Right lung (tissue), 10 donors: ENCODE data around the gene EXOC5. TPM values are rescaled to one million over a fixed set of nuclear protein-coding genes. Genes with fewer than 3 reads are reported as not detected.

Source experiments
- DNase-seq, 2 donors: peaks; one replicate each; pipeline ENCODE4 v3.0.0-alpha.2; 2013
- long read RNA-seq, 8 donors: transcript quantifications; one replicate each; lab custom pipeline, GENCODE V29; 2026
- polyA plus RNA-seq, 5 donors: library from polyadenylated mRNA; unstranded; fragments of 120-200 nt; gene quantifications; one replicate each; pipeline versions ENCODE4 v1.2.1 to v1.2.3, GENCODE V29; 2013; ENCODE audit warnings: inconsistent platforms in 1 of 5, low replicate concordance in 1 of 5; ENCODE audit not compliant: insufficient read length in 5 of 5, insufficient read depth in 1 of 5

EXOC5 gene, protein sequence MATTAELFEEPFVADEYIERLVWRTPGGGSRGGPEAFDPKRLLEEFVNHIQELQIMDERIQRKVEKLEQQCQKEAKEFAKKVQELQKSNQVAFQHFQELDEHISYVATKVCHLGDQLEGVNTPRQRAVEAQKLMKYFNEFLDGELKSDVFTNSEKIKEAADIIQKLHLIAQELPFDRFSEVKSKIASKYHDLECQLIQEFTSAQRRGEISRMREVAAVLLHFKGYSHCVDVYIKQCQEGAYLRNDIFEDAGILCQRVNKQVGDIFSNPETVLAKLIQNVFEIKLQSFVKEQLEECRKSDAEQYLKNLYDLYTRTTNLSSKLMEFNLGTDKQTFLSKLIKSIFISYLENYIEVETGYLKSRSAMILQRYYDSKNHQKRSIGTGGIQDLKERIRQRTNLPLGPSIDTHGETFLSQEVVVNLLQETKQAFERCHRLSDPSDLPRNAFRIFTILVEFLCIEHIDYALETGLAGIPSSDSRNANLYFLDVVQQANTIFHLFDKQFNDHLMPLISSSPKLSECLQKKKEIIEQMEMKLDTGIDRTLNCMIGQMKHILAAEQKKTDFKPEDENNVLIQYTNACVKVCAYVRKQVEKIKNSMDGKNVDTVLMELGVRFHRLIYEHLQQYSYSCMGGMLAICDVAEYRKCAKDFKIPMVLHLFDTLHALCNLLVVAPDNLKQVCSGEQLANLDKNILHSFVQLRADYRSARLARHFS
- 100 to 1,000 TPM in 1 of 5 donors, 10 to 100 TPM in 4; 50.1 to 102 (median 76.5) TPM for polyA plus RNA-seq
- long read RNA-seq, donor 1, full-length matches to known transcripts: 6 of 6 reads
- long read RNA-seq, donor 1, partial matches to known transcripts: 0 of 6 reads
- long read RNA-seq, donor 1, other reads (novel, unspliced or antisense): 0 of 6 reads
- long read RNA-seq, donor 2, full-length matches to known transcripts: 3 of 9 reads
- long read RNA-seq, donor 2, partial matches to known transcripts: 0 of 9 reads
- long read RNA-seq, donor 2, other reads (novel, unspliced or antisense): 6 of 9 reads
- long read RNA-seq, donor 3, full-length matches to known transcripts: 4 of 4 reads
- long read RNA-seq, donor 3, partial matches to known transcripts: 0 of 4 reads
- long read RNA-seq, donor 3, other reads (novel, unspliced or antisense): 0 of 4 reads
- long read RNA-seq, donor 4, partial matches to known transcripts: 51 of 53 reads
- long read RNA-seq, donor 4, other reads (novel, unspliced or antisense): 0 of 53 reads
- long read RNA-seq, donor 5, full-length matches to known transcripts: 4 of 11 reads
- long read RNA-seq, donor 5, partial matches to known transcripts: 7 of 11 reads
- long read RNA-seq, donor 5, other reads (novel, unspliced or antisense): 0 of 11 reads
- long read RNA-seq, donor 6, full-length matches to known transcripts: 5 of 23 reads
- long read RNA-seq, donor 6, partial matches to known transcripts: 18 of 23 reads
- long read RNA-seq, donor 6, other reads (novel, unspliced or antisense): 0 of 23 reads
- long read RNA-seq, donor 7, full-length matches to known transcripts: 13 of 18 reads
- long read RNA-seq, donor 7, partial matches to known transcripts: 5 of 18 reads
- long read RNA-seq, donor 7, other reads (novel, unspliced or antisense): 0 of 18 reads
- long read RNA-seq, donor 8, full-length matches to known transcripts: 3 of 3 reads
- long read RNA-seq, donor 8, partial matches to known transcripts: 0 of 3 reads
- long read RNA-seq, donor 8, other reads (novel, unspliced or antisense): 0 of 3 reads

DNA sequence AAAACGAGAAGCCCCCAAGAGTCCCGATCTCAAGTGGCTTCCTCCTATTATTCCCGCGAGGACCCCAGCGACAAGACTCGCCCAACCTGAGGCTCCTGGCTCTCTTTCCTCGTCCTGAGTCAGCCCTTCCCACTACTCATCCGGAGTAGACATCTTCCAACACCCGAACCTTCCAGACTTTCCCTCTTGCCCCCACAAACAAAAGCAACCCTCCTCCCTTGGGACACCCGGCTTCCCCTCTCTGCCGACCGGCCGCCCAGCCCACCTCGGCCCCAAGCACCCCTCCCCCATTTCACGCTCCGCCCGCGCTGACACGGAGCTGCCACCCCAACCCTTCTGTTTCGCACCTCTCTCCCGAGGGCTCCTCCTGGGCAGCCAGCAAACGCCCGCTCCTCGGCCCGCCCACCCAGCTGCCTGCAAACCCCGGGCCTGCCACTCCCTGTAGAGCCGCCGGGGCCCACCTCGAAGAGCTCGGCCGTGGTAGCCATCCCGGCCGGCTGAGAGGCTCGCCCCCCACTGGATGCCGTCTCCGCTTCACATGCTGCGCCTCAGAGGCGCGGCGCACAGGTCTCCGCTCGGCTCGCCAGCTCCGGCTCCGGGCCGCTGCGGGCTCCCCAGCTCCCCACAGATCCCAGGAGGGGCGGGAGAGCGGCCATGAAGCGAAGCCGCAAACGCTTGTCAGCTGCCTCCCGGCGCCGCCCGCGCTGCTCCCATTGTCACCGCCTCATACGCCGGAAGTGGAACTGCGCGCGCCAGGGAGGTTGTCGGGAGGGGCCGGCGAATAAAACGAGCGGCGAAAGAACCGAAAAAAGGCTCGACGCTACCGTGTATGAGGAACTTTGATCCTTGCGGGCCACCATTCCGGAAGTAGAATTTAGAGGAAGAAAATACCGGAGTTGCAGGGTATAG lies at the start of gene EXOC5, which contains the start of gene AP5M1:
Gene EXOC5 (minus strand): TSS at position 745 of the 909 bp plus-strand sequence. CDS start 257 bp downstream, at position 488.
Gene AP5M1 (plus strand): TSS at position 811 of the 909 bp plus-strand sequence. CDS start 344 bp downstream, outside the sequence.
- DNase-seq: peak; percentile 92 to 93

DNA sequence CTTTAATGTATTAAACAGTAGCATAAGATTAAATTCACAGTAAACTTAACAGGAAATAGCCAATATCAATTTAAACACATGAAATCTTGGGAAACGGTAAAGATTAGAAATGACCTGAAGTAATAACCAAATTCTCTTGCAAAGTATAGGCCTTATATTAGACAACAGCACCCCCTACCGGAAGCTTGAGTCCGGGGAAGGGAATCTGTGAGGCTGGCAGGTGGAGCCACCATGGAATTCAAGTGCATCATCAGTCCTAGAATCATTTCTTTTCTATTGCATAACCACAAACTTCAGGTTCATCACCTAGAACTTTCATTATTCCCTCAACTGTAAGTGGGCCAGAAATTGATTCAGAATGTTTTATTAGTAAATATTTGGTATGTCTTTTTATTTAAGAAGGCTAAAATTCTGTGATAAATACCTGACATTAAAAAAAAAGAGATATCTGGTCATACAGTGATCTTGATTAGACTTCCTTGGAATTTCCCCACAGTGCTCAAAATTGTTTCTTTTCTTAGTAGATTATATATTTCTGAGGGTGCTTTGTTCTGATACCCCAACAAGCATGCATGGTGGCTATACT lies 48.6 kb upstream of the EXOC5 start:
- DNase-seq: peak; percentile 34 to 56

DNA sequence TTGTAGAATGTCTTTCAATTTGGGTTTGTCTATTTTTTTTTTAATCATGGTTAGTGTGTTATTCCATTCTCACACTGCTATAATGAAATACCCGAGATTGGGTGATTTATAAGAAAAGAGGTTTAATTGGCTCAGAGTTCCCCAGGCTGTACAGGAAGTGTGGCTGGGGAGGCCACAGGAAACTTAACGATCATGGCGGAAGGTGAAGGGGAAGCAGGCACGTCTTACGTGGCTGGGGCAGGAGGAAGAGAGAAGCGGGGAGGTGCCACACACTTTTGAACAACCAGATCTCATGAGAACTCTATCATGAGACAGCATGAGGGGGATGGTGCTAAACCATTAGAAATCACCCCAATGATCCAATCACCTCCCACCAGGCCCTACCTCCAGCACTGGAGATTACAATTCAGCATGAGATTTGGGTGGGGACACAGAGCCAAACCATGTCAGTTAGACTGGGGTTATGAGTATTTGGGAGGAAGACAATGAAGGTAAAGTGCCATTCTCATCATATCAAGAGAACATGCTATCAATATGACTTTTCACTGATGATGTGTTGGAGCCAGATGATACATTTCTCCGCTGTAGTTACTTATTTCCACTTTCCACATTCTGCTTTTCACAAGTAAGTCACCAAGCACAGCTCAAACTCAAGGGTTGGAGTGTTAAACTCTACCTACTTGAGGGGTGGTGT lies 45.8 kb upstream of the EXOC5 start:
- DNase-seq: no peak

DNA sequence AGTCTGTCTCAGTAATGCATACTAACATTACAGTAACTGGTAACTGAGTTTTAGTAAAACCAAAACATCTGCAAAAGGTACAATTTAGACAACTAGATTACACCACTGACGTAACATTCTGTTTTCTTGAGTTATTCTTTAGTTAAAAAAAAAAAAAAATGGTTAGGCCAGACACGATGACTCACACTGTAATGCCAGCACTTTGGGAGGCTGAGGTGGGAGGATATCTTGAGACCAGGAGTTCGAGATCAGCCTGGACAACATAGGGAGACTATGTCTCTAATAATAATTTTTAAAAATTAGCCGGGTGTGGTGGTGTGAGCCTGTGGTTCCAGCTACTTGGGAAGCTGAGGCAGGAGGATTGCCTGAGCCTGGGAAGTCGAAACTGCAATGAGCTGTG lies 34.2 kb upstream of the EXOC5 start:
- no peak for DNase-seq

DNA sequence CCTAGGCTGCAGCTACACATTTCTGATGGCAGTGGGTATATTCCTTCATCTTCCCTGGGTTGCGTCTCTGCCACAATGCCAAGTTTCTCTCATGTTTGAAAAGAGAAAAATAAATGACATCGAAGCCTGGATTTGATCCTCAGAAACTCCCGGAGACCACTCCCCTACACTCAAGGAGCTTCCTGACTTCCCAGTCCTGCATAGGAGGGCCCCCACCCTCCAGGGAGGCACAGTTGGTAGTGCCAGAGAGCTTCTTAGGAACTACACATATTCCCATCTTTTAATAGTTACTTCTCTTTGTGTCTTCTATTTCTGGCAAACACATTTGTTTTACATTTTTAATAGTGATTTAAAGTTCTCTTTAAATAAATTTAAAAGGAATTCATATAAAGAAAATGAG lies 30.8 kb upstream of the EXOC5 start:
- no peak for DNase-seq

DNA sequence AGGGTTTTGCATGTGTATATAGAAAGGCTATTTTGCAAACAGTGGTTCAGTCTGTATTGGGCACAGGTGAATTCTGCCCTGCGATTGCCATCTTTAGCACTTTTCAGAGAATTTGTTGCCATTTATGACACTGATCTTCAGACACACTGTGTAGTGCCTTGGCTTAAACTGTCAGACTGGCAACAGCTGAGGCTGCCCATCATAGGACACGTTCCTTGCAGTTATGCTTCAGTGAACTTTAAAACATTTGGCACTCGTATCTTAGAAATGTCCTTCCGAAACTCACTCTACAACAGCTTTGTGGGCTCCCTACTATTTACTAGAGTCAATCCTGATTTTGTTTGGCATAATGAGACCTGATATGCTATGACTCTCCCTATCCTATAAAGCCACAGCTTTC lies 29.1 kb upstream of the EXOC5 start:
- no peak for DNase-seq

DNA sequence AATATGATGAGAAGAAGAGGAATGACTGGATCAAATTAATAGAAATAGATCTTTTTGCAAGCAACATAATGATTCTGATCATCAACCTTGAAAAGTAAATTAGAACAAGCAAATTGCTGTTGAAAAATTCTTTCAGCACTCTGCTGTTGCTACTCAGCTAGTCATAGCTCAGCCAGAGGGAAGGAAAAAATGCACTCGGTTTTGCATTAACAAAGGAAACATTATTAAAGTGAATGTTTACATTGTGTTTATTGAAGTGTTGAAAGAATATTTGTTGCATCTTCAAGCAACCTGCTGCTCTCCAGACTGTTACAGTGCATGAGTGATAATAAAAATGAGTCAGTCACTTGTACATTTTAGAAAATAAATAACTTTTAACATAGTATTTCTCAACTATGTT lies 26.5 kb upstream of the EXOC5 start:
- DNase-seq: no peak

DNA sequence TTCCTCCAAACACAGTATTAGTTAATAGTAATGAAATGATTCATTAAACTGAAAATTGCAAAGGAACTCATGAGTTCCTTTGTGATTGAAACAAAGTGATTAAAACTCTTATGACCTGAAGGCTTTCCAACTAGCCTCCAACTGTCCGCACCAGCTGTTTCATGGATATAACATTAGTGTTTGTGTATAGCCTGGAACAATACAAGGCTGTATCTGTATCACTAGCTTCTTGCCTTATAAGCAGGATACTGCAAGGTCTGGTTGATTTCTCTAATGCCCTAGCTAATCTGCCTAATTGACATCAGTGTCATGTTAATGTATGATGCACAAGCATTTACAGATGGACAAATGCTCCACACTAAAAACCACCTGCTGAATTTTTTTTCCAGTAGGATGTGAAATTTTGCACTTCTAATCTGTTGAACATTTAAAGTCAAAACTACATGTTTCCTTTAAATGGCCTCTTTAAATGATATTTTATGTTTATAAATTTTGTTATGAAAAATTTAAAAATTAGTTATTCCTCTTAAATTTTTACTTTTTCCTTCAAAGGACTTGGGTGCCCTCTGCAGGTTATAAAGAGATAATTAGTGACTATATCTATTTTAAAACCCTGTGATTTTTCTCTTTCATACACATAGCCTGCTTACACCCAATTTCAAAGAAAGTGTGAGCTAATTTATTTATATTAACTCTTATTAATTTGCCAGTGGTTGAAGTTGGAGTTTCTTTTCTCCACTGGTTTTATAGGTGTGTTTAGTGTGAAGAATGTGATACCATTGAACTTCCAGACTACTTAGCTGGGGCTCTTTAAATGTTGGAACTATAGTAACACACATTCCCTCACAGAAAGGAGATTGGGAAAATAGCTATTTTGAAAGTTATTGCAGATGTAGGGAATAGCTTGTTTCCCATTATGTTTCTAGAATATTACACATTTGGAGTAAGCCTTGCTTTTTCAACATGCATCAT lies 25.4 kb upstream of the EXOC5 start:
- no peak for DNase-seq

DNA sequence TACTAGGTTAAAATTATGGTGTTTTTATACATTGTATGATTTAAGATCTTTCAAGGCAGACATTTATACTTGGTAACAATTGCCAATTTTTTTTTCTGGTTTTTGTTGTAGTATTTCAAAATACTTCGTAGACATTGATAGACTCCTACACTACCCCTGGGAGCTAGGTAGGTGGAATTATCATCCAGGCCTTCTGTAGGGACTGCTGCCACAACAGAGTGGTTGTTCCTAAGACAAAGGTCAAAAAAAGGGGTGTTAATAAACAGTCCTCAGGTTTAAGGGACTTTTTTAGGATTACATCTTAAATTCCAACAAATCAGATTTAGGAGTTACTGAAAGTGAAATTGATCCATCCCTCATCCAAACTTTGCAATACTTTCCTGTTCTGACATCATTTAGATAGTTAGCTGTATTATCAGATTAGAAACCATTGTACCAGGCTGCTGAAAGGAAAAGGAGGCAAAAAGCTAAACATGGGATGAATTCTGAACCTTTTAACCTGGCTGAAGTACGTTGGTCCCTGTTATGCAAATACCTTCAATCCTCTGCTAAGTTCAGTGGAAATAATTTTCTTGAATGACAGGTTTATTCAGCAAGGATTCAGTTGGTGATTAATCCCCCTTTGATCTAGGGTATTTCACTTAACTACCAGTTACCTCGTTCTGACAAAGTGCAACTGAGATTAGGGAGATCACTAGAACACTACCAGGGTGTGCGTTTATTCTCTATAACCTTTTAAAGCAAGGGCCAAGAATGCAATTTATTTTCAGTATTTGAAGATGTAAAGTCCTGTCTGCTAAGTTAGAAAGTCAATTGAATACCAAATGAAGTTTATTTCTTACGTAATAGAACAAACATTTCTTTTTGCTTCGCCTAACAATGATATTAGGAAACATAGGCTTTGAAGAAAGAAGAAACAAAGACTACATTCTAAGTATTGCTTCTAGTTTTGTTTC lies 23.3 kb upstream of the EXOC5 start:
- DNase-seq: no peak

DNA sequence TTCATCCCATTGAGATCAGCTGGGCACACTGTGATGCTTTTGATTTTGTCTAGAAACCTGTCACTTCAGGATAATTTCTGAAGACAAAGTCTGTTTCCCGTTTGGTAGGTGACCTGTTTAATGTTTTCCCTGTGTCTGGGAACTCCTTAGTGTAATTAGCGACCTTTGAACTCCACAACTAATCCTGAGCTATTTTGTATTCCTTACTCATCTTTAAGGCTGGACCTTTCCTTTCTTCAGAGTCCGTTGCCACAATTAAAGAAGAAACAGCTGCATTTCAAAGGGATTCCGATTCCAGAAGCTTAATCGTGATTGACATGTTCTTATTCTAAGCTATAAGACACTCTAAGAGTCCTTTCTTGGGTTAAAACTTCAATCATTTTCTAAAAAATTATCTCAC lies 22.0 kb upstream of the EXOC5 start:
- DNase-seq: no peak

DNA sequence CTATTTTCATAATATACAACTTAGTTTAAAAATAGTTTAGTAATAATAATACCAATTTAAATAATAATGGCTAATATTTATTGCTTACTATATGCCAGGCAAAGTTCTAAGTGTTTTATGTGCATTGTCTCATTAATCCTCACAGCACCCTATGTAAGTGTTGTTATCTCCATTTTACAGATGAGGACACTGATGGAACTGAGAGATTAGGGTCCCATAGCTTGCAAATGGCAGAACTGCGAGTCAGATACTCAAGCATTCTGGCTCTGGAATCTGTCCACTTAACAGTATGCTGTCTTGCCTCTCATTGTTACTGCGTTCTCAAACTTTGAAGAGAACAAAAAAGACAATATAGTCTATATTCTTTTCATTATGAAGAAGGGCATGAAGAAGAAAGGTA lies 19.0 kb upstream of the EXOC5 start:
- DNase-seq: no peak

DNA sequence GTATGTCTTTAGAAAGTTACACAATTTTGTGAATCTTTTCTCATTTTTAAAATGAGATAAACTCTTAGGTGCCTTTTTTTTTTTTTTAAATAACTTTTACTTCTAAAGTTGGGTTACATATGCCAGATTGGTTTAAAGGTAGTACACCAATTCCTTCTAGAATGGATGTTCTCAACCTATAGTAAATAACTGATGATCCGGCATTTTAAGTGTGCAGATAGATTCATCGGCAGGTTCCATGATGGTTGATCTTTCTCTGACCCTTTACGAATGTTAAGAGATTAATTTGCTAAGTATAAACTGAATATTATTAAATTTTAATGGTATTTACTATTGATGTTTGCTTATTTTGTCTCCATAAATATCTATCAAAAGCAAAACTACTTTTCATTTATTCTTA lies 8.4 kb upstream of the EXOC5 start:
- no peak for DNase-seq

DNA sequence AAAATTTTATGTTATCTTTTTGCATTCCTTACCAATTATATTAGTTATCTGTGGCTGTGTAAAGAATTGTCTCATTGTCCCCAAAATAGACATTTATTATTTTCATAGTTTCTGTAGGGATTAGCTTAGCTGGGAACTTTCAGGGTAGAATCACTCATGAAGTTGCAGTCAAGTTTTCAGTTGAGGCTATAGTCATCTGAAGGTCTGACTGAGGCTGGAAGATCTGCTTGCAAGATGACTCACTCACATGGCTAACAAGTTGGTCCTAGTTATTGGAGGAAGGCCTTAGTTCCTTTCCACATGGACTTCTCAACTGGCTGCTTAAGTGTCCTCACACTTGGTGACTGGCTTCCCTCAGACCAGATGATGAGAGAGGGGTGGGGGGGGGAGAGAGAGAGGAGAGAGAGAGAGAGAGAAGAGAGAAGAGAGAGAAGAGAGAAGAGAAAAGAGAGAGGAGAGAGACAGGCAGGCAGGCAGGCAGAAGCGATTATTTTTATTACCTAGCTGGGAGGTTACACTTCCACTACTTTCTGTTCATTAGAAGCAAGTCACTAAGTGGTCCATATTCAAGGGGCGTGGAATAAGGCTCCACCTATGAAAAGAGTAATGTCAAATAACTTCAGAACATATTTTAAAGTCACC lies 6.4 kb upstream of the EXOC5 start:
- DNase-seq: no peak

DNA sequence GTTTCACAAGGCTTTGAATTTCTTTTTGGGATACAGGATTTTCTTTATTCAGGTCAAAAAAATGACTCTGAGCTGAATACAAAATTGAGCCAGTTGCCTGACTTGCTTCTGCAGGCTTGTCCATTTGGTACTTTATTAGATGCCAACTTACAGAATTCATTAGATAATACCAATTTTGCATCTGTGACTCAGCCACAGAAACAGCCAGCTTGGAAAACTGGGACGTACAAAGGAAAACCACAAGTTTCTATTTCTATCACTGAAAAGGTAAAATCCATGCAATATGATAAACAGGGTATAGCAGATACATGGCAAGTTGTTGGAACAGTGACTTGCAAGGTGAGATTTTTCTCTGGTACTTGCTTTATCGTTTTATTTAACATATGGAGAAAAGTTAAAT lies 5.8 kb upstream of the EXOC5 start:
- no peak for DNase-seq

DNA sequence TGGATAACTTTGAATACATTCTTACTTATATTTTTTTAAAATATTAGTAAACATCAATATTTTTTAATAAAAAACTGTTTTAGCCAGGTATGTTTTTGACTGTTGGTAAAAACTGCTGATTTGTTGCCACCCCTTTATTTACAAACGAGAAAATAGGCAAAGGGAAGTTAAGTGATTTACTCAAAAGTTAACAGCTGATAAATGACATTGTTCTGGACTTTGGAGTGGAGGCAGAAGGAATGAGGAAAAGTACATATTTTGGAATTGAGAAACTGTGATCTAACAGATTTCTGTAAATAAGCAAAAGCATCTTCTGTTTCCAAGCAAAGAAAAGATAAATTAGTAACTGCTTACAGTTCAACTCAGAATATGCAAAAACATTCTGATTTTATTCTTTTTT lies 4.5 kb upstream of the EXOC5 start:
- no peak for DNase-seq

DNA sequence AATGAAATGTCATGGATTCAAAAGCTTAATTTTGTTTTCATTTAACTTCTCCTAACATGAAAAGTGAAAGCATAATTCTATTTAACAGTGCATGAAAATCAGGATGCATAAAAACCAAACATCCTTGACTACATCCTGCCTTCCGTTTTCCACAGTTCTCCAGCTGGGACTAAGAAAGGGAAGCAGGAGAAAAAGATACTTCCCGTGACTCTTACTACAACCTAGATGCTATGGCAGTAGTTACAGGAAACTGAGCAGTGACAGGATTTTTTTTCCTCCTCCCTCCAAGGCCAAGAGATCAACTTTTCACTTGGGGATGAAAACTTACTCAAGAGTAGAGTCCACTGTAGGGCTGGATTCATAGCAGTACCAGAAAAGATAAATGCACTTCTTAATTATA lies 2.6 kb downstream of the EXOC5 start:
- no peak for DNase-seq
